NCI-H774 (cell line): ENCODE measurements around the gene EGR2.

Experiments
- DNase-seq: peaks from one replicate; lab custom pipeline; 2025; lab: John Stamatoyannopoulos, UW

Gene EGR2

GRCh38 chr10:62817766-62818425 is 1.7 kb upstream of the EGR2 start:
- peak; percentile 62 for DNase-seq

DNA sequence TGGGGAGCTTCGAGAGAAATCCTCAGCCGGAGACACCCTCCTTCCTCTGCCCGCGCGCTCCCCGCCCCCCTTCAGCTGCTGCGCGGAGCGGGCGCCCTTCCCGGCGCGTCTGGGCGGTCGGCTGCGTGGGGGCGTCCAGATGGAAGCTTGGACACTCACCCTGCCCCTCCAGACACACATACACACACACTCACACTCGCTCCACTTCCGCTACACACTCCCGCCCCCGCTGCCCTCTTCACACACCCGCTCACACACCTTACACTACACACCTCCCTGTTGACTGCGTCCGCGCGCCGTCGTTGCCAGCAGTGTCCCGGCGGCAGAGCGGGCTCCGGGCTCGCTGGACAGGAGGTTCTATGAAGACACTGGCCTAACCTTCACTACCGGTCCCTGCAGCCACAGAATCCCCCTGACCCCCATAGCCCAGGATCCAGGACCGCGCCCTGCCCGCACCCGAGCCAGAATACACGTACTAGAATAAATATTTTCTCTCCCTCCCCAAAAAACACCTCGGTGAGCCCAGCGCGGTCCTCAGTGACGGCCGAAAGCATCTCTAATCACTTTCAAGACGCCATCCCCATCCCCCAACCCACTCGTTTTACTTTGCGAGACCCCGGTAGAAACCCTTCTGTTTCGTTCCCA is 1.1 kb upstream of the EGR2 start:
- DNase-seq: no peak

DNA sequence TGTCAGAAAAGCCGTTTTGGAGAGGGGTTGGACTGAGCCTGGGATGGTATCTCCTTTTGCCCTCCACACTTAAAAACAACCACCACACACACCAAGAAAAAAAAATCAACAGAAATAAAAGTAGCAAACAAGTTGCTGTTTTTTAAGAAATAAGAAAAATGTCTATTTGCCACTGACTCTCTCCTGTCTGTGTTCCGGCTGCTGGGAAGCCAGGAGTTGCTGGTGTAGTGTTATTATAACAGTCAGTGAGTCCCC is 163 bp downstream of the EGR2 start:
- no peak for DNase-seq

GRCh38 chr10:62815381-62816075 is 638 bp downstream of the EGR2 start:
- DNase-seq: no peak

DNA sequence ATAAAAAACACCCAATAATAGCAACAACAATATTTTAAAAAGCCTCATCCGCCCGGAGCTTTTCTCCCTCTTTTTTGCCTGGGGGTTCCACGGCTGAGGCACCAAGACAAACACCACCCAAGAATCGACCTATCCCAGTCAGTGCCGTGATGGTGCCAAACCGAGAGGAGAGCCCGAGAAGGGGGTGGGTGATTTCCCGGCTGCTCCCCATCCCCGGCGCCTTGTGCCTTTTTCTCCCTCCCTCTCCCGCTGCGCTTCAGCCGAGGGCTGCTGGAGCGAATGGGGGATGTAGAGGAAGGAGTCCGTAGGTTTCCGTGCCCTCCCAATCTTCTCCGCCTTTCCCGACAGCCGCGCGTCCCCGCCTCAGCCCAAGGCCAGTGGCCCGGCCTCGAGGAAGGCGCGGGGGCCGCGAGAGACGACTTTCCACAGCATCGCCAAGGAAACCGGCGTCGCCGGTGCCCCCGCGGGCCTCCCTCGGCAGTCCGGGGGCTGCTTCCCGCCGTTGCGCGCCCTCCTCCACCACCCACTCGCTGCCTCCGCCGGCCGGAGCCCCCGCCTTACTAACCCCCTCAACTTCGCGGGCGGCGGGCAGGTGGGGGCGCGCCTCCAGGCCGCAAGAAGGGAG is 1.3 kb downstream of the EGR2 start:
- DNase-seq: no peak

DNA sequence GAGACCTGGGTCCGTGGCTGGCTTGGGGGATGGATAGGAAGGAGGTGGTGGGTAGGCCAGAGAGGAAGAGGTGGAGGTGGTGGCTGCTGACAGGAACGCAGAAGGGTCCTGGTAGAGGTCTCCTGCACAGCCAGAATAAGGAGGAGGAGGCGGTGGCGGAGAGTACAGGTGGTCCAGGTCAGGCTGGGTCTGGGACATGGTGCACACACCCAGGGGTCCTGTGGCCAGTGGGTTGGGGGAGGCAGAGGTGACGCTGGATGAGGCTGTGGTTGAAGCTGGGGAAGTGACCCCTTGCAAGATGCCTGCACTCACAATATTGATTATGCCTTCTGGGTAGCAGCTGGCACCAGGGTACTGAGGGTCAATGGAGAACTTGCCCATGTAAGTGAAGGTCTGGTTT is 2.2 kb downstream of the EGR2 start:
- DNase-seq: no peak

GRCh38 chr10:62813453-62813852 is 2.7 kb downstream of the EGR2 start:
- DNase-seq: no peak

- DNase-seq: no peak
These were observed 3.3 kb downstream of the EGR2 start for GRCh38 chr10:62812672-62813439.

DNA sequence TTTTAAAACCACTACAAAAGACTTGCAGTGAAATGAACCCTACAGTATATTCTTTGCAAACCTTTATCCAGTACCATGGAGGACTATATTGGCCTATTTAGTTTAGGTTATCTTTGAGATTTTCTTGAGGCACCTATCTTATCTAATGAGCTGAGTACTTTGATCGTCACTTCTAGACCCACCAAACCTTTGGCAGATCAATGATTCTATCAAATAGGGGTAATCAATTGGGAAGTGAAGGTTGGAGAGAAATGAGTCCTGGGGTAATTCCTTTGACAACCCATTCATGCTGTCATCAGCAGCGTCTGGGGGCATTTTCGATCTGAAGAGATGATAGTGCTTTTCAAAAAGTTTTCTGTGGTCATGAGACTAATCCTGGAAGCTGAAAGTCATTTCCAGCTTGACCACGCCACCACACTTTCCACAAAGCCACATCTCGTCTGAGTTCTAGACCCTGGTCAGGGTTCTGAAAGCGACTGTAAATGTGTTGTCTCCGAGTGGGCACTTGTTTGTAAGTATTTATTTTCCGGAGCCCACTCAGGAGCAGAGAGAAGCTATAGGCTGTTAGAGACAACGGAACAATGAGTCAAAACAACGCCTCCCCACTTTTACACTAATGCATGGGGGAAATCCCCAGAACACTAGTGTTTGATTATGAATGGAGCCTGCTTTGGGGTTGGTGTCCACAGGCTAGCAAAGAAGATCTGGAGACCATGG is 4.8 kb downstream of the EGR2 start:
- no peak for DNase-seq

DNA sequence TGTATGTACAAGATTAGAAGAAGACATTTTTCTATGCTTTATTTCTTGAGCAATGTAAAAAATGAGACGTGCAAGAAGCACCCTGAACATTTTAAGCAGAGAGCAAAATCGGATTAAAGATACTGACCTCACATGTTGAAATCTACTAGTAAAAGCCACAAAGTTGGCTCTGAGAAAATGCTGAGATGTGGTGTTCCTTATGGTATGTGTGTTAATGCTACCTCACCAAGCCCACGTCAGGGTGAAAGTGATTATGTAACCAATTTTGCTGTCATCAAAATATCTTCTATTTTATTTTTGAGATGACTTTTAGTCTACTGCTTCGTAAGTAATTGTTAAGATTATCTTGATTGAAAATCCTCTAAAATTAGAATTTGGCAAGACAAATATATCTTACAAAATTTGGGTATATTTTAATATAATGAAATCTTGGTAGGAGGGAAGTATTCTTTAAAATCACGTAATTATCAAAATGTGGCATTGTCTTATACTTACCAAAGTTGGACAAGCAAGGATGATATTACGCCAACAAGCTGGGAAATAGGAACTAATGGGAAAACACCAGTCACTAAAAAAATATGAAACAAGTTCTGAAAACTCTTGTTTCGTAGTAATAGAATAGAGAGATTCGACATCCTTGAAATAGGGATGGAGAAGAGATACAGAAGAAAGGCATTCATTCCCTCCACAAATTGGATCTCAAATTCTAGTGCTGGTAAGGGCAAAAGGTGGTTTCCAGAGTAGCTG is 5.8 kb downstream of the EGR2 start:
- DNase-seq: no peak

- no peak for DNase-seq
These were observed 9.9 kb downstream of the EGR2 start for GRCh38 chr10:62806251-62806650.

- DNase-seq: no peak
These were observed 10.7 kb downstream of the EGR2 start for GRCh38 chr10:62805231-62806099.

GRCh38 chr10:62804356-62805230 is 11.6 kb downstream of the EGR2 start, which contains the start of gene ADO:
TSS of gene ADO (plus strand) at chr10:62804720. CDS start at chr10:62805060, 340 bp downstream.
- peak; percentile 83 for DNase-seq

DNA sequence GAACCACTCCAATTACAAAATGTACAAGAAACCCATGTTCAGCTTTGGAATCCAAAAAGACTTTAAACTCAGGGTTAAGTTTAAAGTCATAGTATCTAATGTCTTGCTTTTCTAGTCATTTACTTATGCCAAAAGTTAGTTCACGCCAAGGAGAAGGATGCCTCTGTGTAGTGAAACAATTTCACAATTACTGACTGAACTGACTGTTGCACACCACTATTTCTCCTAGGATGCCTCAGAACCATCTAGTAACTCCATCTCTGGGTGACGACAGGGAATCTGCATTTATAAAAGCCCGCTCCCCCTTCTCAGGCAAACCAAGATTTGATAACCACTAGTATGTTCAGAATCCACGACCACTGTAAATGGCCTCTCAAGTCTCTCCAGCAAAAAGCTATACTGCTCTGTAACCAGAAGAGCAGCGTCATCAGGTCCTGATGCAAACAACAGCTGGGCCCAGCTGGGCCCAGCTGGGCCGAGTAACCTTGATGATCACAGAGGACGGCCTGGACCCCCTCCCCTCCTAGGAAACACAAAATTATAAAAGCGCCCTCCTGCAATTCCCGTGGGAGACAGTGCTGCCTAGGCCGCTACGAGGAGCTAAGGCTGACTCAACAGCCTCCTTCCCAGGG is 12.3 kb downstream of the EGR2 start:
- no peak for DNase-seq

DNA sequence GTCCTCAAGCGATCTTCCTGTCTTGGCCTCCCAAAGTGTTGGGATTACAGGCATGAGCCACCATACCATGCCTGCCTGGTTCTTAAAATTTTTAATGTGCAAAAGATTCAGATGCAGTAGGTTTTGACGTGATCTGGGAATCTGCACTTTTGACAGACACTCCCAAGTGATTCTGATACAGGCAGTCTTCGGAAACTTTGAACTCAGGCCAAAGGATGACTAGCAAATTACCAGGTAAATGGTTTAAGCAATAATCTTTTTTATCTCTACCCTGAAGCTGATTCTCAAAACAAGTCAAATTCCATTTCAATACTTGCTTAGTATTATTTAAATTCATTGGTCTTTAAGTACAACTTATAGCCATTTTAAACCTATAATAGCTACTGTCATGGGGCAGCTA is 14.3 kb downstream of the EGR2 start:
- DNase-seq: no peak

DNA sequence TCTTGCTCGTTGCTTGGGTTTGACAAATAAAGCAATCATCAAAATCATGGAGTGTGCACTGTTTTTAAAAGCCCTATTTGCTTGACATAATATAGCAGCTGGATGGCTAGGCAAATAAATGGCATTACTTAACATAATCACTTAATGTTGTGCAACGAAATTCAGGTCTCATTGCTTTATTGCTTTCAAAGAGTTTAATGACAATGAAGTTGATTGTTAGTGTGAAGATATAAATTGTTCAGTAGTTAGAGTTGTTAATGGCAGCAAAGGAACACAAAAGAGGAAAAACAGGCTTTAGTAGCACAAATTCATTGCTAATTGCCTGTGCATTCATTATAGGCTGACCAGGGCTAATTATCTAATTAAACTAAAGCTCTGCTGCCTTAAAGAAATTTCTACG is 19.3 kb downstream of the EGR2 start:
- DNase-seq: peak; percentile 28

- no peak for DNase-seq
These were observed 20.4 kb downstream of the EGR2 start for GRCh38 chr10:62795762-62796161.

DNA sequence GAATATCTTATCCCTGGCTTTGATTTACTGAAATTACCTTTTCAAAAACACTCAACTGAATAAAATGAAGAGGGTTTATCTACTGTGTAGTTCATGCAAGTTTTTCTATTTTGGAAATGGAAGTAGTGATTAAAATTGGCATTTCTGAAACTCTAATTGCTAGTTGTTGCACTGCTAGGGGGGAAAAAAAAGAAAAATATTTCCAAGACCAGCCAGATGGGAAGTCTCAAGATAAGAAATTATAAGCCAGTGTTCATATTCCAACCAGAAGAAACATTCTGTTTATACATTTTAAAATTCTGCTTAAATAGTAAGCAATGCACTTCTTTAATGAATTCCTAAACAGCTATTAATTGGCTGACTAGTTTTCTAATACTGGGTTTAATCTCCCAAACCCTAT is 21.1 kb downstream of the EGR2 start:
- DNase-seq: no peak

- no peak for DNase-seq
These were observed 21.9 kb downstream of the EGR2 start for GRCh38 chr10:62794306-62794705.
